ENCODE results near the gene NOVA2. TPM values are rescaled to one million over a fixed set of nuclear protein-coding genes. Genes with fewer than 3 reads are reported as not detected.
A peak's percentile ranks its signal among the peaks of the same experiment; 100 is the strongest.

Gene NOVA2
- total and polyA plus RNA-seq, 9 of the 15 experiments (the other 6 are each of a cell fraction or from before 2014, with no cell fraction given): not detected

DNA sequence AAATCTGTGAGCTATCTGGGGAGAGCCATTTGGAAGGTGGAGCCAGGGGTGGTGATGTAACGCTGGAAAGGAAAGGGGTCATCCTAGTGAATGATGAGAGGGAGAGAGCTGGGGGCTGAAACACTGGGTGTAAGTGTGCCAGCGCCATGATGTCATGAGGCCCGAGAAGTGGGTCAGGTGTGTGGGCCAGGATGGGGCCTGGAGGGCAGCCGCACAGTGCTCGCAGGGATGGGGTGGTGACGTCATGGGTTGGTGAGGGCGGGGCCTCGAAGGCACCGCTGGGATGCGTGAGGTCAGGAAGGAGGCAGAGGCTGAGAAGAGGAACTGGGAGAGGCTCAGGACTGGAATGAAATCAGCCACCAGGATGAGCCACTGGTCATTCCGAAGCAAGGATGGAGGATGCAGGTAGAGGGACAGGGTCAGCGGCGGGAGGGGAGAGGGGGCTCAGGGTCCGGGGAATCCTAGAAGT lies 26.0 kb upstream of the NOVA2 start (continued):
- TF ChIP-seq ZNF347 (CRISPR knock-in tag; IDR thresholded peaks at IDR 0.05; ENCODE audit: low read depth): no peak
- TF ChIP-seq, protein P1, sequence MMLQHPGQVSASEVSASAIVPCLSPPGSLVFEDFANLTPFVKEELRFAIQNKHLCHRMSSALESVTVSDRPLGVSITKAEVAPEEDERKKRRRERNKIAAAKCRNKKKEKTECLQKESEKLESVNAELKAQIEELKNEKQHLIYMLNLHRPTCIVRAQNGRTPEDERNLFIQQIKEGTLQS (IDR thresholded peaks at IDR 0.05): peak; percentile 99
- TF ChIP-seq, protein P1 (CRISPR knock-in tag; conservative IDR thresholded peaks at IDR 0.05): no peak
- TF ChIP-seq GATAD2B (IDR thresholded peaks at IDR 0.05; ENCODE audit: borderline replicate concordance): no peak
- no peak for TF ChIP-seq PML (IDR thresholded peaks at IDR 0.05; ENCODE audit: low read length)
- TF ChIP-seq, protein P2, sequence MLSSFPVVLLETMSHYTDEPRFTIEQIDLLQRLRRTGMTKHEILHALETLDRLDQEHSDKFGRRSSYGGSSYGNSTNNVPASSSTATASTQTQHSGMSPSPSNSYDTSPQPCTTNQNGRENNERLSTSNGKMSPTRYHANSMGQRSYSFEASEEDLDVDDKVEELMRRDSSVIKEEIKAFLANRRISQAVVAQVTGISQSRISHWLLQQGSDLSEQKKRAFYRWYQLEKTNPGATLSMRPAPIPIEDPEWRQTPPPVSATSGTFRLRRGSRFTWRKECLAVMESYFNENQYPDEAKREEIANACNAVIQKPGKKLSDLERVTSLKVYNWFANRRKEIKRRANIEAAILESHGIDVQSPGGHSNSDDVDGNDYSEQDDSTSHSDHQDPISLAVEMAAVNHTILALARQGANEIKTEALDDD (IDR thresholded peaks at IDR 0.05): no peak
- TF ChIP-seq RAD21 (CRISPR knock-in tag; conservative IDR thresholded peaks at IDR 0.05 in 1 of 2, IDR thresholded peaks at IDR 0.05 in 1 of 2): no peak
- no peak for TF ChIP-seq XRCC5 (IDR thresholded peaks at IDR 0.05; ENCODE audit: low read depth, low read length)
- no peak for TF ChIP-seq LARP7 (IDR thresholded peaks at IDR 0.05)
- no peak for TF ChIP-seq FOXA1 (IDR thresholded peaks at IDR 0.05; ENCODE audit: borderline replicate concordance)
- no peak for TF ChIP-seq ELF1 (tag; IDR thresholded peaks at IDR 0.05)
- TF ChIP-seq, protein P3, sequence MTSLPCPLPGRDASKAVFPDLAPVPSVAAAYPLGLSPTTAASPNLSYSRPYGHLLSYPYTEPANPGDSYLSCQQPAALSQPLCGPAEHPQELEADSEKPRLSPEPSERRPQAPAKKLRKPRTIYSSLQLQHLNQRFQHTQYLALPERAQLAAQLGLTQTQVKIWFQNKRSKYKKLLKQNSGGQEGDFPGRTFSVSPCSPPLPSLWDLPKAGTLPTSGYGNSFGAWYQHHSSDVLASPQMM (CRISPR knock-in tag; IDR thresholded peaks at IDR 0.05): no peak
- no peak for TF ChIP-seq GABPB1 (CRISPR knock-in tag; IDR thresholded peaks at IDR 0.05)
- TF ChIP-seq MYC (IDR thresholded peaks at IDR 0.05; ENCODE audit: low read depth, low read length): no peak
- no peak for TF ChIP-seq MYC (CRISPR knock-in tag; IDR thresholded peaks at IDR 0.05; ENCODE audit: borderline replicate concordance, low read depth)
- no peak for TF ChIP-seq U2AF2 (optimal IDR thresholded peaks at IDR 0.05; ENCODE audit: low read depth, low read length)
- TF ChIP-seq, protein P4, sequence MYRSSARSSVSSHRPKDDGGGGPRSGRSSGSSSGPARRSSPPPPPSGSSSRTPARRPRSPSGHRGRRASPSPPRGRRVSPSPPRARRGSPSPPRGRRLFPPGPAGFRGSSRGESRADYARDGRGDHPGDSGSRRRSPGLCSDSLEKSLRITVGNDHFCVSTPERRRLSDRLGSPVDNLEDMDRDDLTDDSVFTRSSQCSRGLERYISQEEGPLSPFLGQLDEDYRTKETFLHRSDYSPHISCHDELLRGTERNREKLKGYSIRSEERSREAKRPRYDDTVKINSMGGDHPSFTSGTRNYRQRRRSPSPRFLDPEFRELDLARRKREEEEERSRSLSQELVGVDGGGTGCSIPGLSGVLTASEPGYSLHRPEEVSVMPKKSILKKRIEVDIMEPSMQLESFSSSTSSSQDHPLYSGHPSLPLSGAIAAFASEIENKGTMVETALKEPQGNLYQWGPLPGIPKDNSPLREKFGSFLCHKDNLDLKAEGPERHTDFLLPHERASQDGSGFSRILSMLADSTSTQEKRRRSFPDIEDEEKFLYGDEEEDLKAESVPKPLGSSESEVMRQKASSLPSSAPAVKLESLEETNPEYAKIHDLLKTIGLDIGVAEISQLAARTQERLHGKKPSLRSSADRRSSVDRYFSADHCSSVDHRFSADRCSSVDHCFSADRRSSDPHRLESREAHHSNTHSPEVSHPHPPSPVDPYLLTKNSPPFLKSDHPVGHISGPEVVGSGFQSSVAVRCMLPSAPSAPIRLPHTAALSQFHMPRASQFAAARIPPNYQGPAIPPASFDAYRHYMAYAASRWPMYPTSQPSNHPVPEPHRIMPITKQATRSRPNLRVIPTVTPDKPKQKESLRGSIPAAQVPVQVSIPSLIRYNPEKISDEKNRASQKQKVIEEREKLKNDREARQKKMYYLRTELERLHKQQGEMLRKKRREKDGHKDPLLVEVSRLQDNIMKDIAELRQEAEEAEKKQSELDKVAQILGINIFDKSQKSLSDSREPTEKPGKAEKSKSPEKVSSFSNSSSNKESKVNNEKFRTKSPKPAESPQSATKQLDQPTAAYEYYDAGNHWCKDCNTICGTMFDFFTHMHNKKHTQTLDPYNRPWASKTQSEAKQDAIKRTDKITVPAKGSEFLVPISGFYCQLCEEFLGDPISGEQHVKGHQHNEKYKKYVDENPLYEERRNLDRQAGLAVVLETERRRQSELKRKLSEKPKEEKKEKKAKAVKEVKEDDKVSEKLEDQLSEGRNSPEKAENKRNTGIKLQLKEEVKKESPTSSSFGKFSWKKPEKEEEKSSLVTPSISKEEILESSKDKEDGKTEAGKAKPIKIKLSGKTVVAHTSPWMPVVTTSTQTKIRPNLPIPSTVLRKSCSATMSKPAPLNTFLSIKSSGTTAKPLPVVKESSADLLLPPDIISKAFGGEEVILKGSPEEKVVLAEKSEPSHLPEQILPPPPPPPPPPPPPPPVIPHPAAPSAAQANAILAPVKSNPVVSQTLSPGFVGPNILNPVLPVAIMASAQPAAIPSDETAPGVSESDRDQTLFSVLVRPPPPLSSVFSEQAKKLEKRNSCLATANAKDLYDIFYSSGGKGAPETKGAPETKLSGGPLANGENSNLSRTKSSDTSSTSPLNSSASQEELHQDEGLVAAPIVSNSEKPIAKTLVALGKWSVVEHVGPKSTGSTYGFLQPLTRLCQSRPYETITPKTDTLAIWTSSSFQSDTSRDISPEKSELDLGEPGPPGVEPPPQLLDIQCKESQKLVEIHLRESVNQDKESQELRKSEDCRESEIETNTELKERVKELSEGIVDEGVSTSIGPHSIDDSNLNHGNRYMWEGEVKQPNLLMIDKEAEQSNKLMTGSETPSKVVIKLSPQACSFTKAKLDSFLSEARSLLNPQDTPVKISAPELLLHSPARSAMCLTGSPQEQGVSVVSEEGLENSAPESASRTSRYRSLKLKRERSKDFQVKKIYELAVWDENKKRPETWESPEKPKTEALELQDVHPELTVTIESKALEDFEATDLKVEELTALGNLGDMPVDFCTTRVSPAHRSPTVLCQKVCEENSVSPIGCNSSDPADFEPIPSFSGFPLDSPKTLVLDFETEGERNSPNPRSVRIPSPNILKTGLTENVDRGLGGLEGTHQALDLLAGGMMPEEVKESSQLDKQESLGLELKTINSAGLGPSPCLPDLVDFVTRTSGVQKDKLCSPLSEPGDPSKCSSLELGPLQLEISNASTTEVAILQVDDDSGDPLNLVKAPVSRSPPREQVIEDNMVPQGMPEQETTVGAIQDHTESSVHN (IDR thresholded peaks at IDR 0.05; ENCODE audit: borderline replicate concordance in 1 of 2, low read depth in 1 of 2): no peak
- TF ChIP-seq THRAP3 (IDR thresholded peaks at IDR 0.05; ENCODE audit: borderline replicate concordance): no peak
- TF ChIP-seq KLF16 (IDR thresholded peaks at IDR 0.05): no peak
- TF ChIP-seq SRF (CRISPR knock-in tag; IDR thresholded peaks at IDR 0.05): no peak
